ENCODE measurements around the gene WDR44.

GRCh38 chrX:118352566-118352965, 6.7 kb downstream of the WDR44 start:
- TF ChIP-seq EZH2 (IDR thresholded peaks at IDR 0.05; ENCODE audit: low read length, unreplicated experiment) (no peak), CTCF (conservative IDR thresholded peaks at IDR 0.05; ENCODE audit: low read depth, low read length) (no peak), EZH2phosphoT487 (IDR thresholded peaks at IDR 0.05; ENCODE audit: borderline replicate concordance, low read length) (no peak)

All from PC-3 (cell line).